BJ (cell line): ENCODE measurements around the gene DNAH9. TPM values are rescaled to one million over a fixed set of nuclear protein-coding genes. Genes with fewer than 3 reads are reported as not detected.

ENCODE experiments used
- CTCF ChIA-PET: fragments of 350-600 bp; formaldehyde crosslinking; extraction: SDS; loops from one replicate; lab custom pipeline; 2021; ENCODE audit warnings: antibody characterized with exemption, inconsistent platforms; lab: Yijun Ruan, JAX
- POLR2A ChIA-PET: fragments of 300-600 bp; sonication (Branson Sonifier 250); formaldehyde crosslinking; extraction: SDS; loops from one replicate; lab custom pipeline; 2021; ENCODE audit warnings: antibody characterized with exemption; lab: Charles Lee
- DNase-seq: peaks from one replicate; pipeline ENCODE4 v3.0.0-alpha.2; 2011; ENCODE audit warnings: low read depth
- H3K27me3 ChIP-seq: 2 replicates; pipeline ENCODE4 v1.6.0; 2011; ENCODE audit warnings: low read length; ENCODE audit not compliant: control insufficient read depth, insufficient read depth
- H3K36me3 ChIP-seq: 2 replicates; pipeline ENCODE4 v1.5.1; 2011; ENCODE audit warnings: low read length; ENCODE audit not compliant: control insufficient read depth, insufficient read depth
- H3K4me3 ChIP-seq: 2 replicates; pipeline ENCODE4 v1.5.1; 2011; ENCODE audit warnings: low read depth, mild to moderate bottlenecking, control low read depth, low read length
- CTCF ChIP-seq: IDR thresholded peaks from 2 replicates; pipeline ENCODE4 v1.5.1; 2011; ENCODE audit warnings: low read depth, mild to moderate bottlenecking, control low read depth, inconsistent platforms, low read length, moderate library complexity; ENCODE audit not compliant: insufficient read depth
- polyA plus RNA-seq: library from polyadenylated mRNA; depleted of rRNA; stranded (reverse); fragments of >200 nt; gene quantifications from 2 replicates; pipeline ENCODE4 v1.2.3, GENCODE V29; 2011

DNAH9 gene
- polyA plus RNA-seq, 1 experiment = not detected

- CTCF ChIA-PET = no interaction called here
- no peak for DNase-seq
- no peak overlapping the region for H3K4me3 ChIP-seq
- H3K27me3 ChIP-seq = no peaks in the 10 kb centered on the region
- POLR2A ChIA-PET = no interaction called here
- H3K36me3 ChIP-seq = no peaks in the 10 kb centered on the region
- no peak for TF ChIP-seq CTCF
Measured at GRCh38 chr17:11885051-11885450, 286.8 kb downstream of the DNAH9 start.

- ChIA-PET CTCF (no interaction called here), POLR2A (no interaction called here)
- no peak for TF ChIP-seq CTCF
Measured at GRCh38 chr17:11889266-11889665, 291.0 kb downstream of the DNAH9 start.

GRCh38 chr17:11893862-11894261 lies 295.6 kb downstream of the DNAH9 start:
- no peak for DNase-seq
- CTCF ChIA-PET = no interaction called here
- Histone ChIP-seq H3K27me3 (no peaks in the 10 kb centered on the region), H3K36me3 (no peaks in the 10 kb centered on the region), H3K4me3 (no peak overlapping the region)
- no peak for TF ChIP-seq CTCF
- POLR2A ChIA-PET = no interaction called here

More at GRCh38 chr17:11889266-11889665, 291.0 kb downstream of the DNAH9 start:
- Histone ChIP-seq H3K27me3 (no peaks in the 10 kb centered on the region), H3K36me3 (no peaks in the 10 kb centered on the region), H3K4me3 (no peak overlapping the region)
- no peak for DNase-seq

GRCh38 chr17:11896199-11896598 lies 297.9 kb downstream of the DNAH9 start:
- CTCF ChIA-PET = no interaction called here
- H3K36me3 ChIP-seq = no peaks in the 10 kb centered on the region
- POLR2A ChIA-PET = no interaction called here
- no peak overlapping the region for H3K4me3 ChIP-seq
- H3K27me3 ChIP-seq = no peaks in the 10 kb centered on the region
- no peak for DNase-seq
- TF ChIP-seq CTCF = no peak

- Histone ChIP-seq H3K36me3 (no peaks in the 10 kb centered on the region), H3K4me3 (no peak overlapping the region), H3K27me3 (no peaks in the 10 kb centered on the region)
- ChIA-PET POLR2A (no interaction called here), CTCF (interaction anchor here (1.1 kb wide), 1 partner anchor 24 kb away, joined by 3 read pairs; no protein-coding TSS in a partner anchor)
- no peak for DNase-seq
- TF ChIP-seq CTCF = no peak
Measured at GRCh38 chr17:11898526-11899235, 300.4 kb downstream of the DNAH9 start.
